Ectodermal cell (in vitro differentiated cells): ENCODE measurements around the gene TXNDC5.

Experiments
- H3K27ac ChIP-seq: 2 replicates; pipeline ENCODE4 v1.7.0; 2013; ENCODE audit warnings: mild to moderate bottlenecking, low read depth, low read length; ENCODE audit not compliant: insufficient read depth, poor library complexity, severe bottlenecking
- H3K27me3 ChIP-seq: 2 replicates; pipeline ENCODE4 v1.7.0; 2013; ENCODE audit warnings: mild to moderate bottlenecking, low read length; ENCODE audit not compliant: insufficient read depth, control insufficient read depth, poor library complexity, severe bottlenecking
- H3K36me3 ChIP-seq: one replicate; pipeline ENCODE4 v1.7.0; 2013; ENCODE audit warnings: low read length; ENCODE audit not compliant: control insufficient read depth, insufficient read depth
- H3K4me1 ChIP-seq: one replicate; pipeline ENCODE4 v1.7.0; 2013; ENCODE audit warnings: low read length; ENCODE audit not compliant: control insufficient read depth, insufficient read depth
- H3K4me3 ChIP-seq: 2 replicates; pipeline ENCODE4 v1.7.0; 2013; ENCODE audit warnings: low read depth, low read length, control low read depth; ENCODE audit not compliant: insufficient read depth
- H3K9me3 ChIP-seq: 2 replicates; pipeline ENCODE4 v1.7.0; 2013; ENCODE audit warnings: mild to moderate bottlenecking, low read length, moderate library complexity; ENCODE audit not compliant: control insufficient read depth
- whole genome bisulfite sequencing, 2 experiments: methylation state at CpG; one replicate each; pipeline ENCODE4 v1.1.7; 2013; ENCODE audit warnings: missing lambda C conversion rate in 2 of 2; 5-methylcytosine and 5-hydroxymethylcytosine counted together

The TXNDC5 gene

DNA sequence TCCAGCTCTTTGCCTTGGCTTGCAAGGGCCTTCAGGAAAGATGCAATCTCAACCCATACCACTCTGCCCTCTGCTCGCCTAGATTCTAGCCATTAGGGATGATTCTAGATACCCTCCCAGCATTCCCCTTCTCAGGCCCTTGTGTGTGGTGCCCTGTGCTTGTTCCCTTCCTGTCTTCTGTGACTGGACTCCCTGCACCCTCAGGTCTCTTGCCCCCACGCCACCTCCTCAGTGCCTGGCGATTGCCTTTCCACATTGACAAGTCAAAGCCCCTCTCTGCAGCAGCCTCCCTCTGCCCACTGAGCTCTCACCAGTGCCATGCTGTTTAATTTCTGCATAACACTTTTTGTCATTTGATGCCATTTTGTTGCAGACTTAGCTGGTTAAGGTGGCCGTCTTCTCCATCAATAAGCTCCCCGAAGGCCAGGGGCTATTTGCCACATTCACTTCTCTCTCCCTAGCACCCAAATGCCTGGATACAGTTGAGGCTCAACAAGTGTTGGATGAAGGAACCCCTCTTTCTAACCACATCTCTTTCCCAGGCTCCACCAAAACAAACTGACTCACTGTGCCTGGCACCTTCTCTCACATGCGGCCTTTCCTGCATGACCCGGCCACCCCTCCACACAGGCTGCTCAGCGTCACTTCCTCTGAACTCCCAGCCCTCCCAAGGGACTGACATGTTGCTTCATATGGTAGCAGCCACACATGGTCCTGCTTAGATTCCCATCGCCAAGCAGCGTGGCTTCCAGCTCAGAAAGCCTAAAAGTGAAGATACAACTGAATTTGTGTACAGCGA, 4.6 kb upstream of the TXNDC5 start:
- H3K27me3 ChIP-seq = peaks cover 46% of the 10 kb centered on the region

GRCh38 chr6:7914311-7914710, 3.7 kb upstream of the TXNDC5 start:
- Histone ChIP-seq H3K4me1 (peaks cover 7% of the 10 kb centered on the region), H3K36me3 (no peaks in the 10 kb centered on the region), H3K9me3 (no peaks in the 10 kb centered on the region), H3K27ac (no peak overlapping the region), H3K27me3 (peaks cover 46% of the 10 kb centered on the region), H3K4me3 (no peak overlapping the region)
- WGBS, 2 experiments = 86 to 87% methylated on average over 5 of the region's 5 CpGs

More for the DNA sequence above, 4.6 kb upstream of the TXNDC5 start:
- 94 to 95% methylated on average over 11 of the region's 11 CpGs for WGBS, 2 experiments
- Histone ChIP-seq H3K4me3 (no peak overlapping the region), H3K36me3 (no peaks in the 10 kb centered on the region), H3K4me1 (peaks cover 6% of the 10 kb centered on the region), H3K27ac (no peak overlapping the region), H3K9me3 (no peaks in the 10 kb centered on the region)

GRCh38 chr6:7912736-7913517, 2.3 kb upstream of the TXNDC5 start:
- Histone ChIP-seq H3K27ac (no peak overlapping the region), H3K36me3 (no peaks in the 10 kb centered on the region), H3K27me3 (peaks cover 46% of the 10 kb centered on the region), H3K4me3 (no peak overlapping the region), H3K4me1 (peaks cover 9% of the 10 kb centered on the region), H3K9me3 (no peaks in the 10 kb centered on the region)
- WGBS, 2 experiments = 84% methylated on average over 8 of the region's 8 CpGs

GRCh38 chr6:7912024-7912423, 1.4 kb upstream of the TXNDC5 start:
- WGBS, 2 experiments = 95% methylated on average over 6 of the region's 6 CpGs
- peaks cover 46% of the 10 kb centered on the region for H3K27me3 ChIP-seq

GRCh38 chr6:7911345-7911725, 747 bp upstream of the TXNDC5 start:
- Histone ChIP-seq H3K9me3 (no peaks in the 10 kb centered on the region), H3K4me3 (peak overlapping the region; percentile 63), H3K36me3 (no peaks in the 10 kb centered on the region), H3K27ac (no peak overlapping the region), H3K4me1 (peaks cover 9% of the 10 kb centered on the region), H3K27me3 (peaks cover 46% of the 10 kb centered on the region)
- 74 to 77% methylated on average over 11 of the region's 11 CpGs for WGBS, 2 experiments

More at GRCh38 chr6:7912024-7912423, 1.4 kb upstream of the TXNDC5 start:
- Histone ChIP-seq H3K36me3 (no peaks in the 10 kb centered on the region), H3K4me1 (peaks cover 9% of the 10 kb centered on the region), H3K9me3 (no peaks in the 10 kb centered on the region), H3K27ac (no peak overlapping the region), H3K4me3 (no peak overlapping the region)

GRCh38 chr6:7910298-7910653, 312 bp downstream of the TXNDC5 start:
- H3K27ac ChIP-seq = no peak overlapping the region
- peaks cover 9% of the 10 kb centered on the region for H3K4me1 ChIP-seq
- H3K4me3 ChIP-seq = peak overlapping the region; percentile 63
- H3K27me3 ChIP-seq = peaks cover 43% of the 10 kb centered on the region
- H3K36me3 ChIP-seq = no peaks in the 10 kb centered on the region
- H3K9me3 ChIP-seq = no peaks in the 10 kb centered on the region
- WGBS, 2 experiments = 0% methylated on average over 57 of the region's 57 CpGs

- Histone ChIP-seq H3K27me3 (peaks cover 37% of the 10 kb centered on the region), H3K4me3 (peak overlapping the region; percentile 63), H3K36me3 (no peaks in the 10 kb centered on the region), H3K27ac (no peak overlapping the region), H3K9me3 (no peaks in the 10 kb centered on the region), H3K4me1 (peaks cover 9% of the 10 kb centered on the region)
- 4% methylated on average over 66 of the region's 66 CpGs for WGBS, 2 experiments
Observed at GRCh38 chr6:7909323-7910276, 988 bp downstream of the TXNDC5 start.

GRCh38 chr6:7907159-7907558, 3.4 kb downstream of the TXNDC5 start:
- 96% methylated on average over 4 of the region's 4 CpGs for WGBS, 2 experiments
- no peak overlapping the region for H3K4me3 ChIP-seq
- H3K4me1 ChIP-seq = peaks cover 3% of the 10 kb centered on the region
- H3K36me3 ChIP-seq = peaks cover 21% of the 10 kb centered on the region
- no peaks in the 10 kb centered on the region for H3K9me3 ChIP-seq
- H3K27ac ChIP-seq = no peak overlapping the region
- H3K27me3 ChIP-seq = peaks cover 14% of the 10 kb centered on the region

DNA sequence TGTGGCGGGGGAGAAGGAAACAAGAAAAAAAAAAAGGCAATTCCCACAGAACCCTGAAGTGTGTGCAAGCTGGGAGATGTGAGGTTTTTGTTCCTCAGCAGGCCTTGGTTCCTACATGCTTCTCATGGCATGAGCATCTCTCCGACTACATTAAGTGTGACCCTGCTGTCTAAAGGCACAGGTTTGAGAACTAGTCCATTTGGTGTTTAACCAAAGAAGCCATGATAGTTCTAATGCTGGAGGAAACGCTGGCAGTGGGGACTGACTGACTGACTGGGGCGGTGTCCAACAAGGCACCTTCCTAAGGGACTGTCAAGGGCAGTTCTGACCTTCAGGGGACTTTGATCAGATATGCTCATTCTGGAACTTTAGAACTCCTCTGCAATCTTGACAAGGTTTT, 3.8 kb downstream of the TXNDC5 start:
- Histone ChIP-seq H3K27ac (no peak overlapping the region), H3K9me3 (no peaks in the 10 kb centered on the region), H3K4me1 (peaks cover 3% of the 10 kb centered on the region), H3K27me3 (peaks cover 10% of the 10 kb centered on the region), H3K36me3 (peaks cover 21% of the 10 kb centered on the region), H3K4me3 (no peak overlapping the region)
- whole genome bisulfite sequencing, 2 experiments = 92 to 95% methylated on average over 4 of the region's 4 CpGs
